ENCODE measurements around the gene RAPGEF4.

GRCh38 chr2:172930871-172931255, 195.2 kb downstream of the RAPGEF4 start:
- TF ChIP-seq CTCF (conservative IDR thresholded peaks at IDR 0.05) (no peak), EZH2 (IDR thresholded peaks at IDR 0.05; ENCODE audit: low read depth) (no peak)
